ENCODE results near the gene ANK2. TPM values are rescaled to one million over a fixed set of nuclear protein-coding genes. Genes with fewer than 3 reads are reported as not detected.

The ANK2 gene
- total RNA-seq, 1 donor from 2014 or later: 9.4 TPM

GRCh38 chr4:113260688-113261087, 211.2 kb downstream of the ANK2 start:
- Histone ChIP-seq H3K36me3 (no peaks in the 10 kb centered on the region), H3K4me3 (no peak overlapping the region), H3K27me3 (no peaks in the 10 kb centered on the region), H3K27ac (no peak overlapping the region), H3K4me1 (no peaks in the 10 kb centered on the region), H3K9me3 (no peaks in the 10 kb centered on the region)
- DNase-seq (ENCODE audit: low spot score in 2 of 2): no peak
- intact Hi-C loops (cut with DNase I): no loop called here
- TF ChIP-seq CTCF (IDR thresholded peaks at IDR 0.05): no peak

DNA sequence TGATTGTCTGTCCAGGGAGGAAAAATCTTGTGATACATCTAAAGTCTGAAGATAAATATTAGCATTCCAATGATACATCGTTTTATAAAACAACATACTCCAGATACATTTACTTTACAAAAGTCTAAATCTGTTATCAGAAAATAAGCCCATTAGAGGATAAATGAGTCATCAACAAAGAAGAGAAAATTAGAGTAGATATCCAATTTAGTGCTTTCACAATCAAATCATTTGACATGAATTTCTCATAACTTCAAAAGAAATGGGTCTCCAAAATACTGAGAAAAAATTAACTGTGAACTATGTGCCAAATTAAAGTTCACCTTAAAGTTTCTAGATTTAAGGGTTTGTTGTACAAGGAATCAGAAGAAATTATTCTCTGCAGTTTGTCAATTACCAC, 213.8 kb downstream of the ANK2 start:
- no peaks in the 10 kb centered on the region for H3K4me1 ChIP-seq
- intact Hi-C loops (cut with DNase I): no loop called here
- H3K27me3 ChIP-seq: no peaks in the 10 kb centered on the region
- H3K27ac ChIP-seq: no peak overlapping the region
- H3K36me3 ChIP-seq: no peaks in the 10 kb centered on the region
- no peak for TF ChIP-seq CTCF (IDR thresholded peaks at IDR 0.05)
- H3K4me3 ChIP-seq: no peak overlapping the region
- H3K9me3 ChIP-seq: no peaks in the 10 kb centered on the region
- no peak for DNase-seq (ENCODE audit: low spot score in 2 of 2)

GRCh38 chr4:113270520-113271319, 221.3 kb downstream of the ANK2 start:
- Histone ChIP-seq H3K9me3 (no peaks in the 10 kb centered on the region), H3K36me3 (no peaks in the 10 kb centered on the region), H3K27me3 (no peaks in the 10 kb centered on the region), H3K27ac (no peak overlapping the region), H3K4me3 (no peak overlapping the region), H3K4me1 (no peaks in the 10 kb centered on the region)
- intact Hi-C loops (cut with DNase I): no loop called here
- DNase-seq (ENCODE audit: low spot score in 2 of 2): no peak
- TF ChIP-seq CTCF (IDR thresholded peaks at IDR 0.05): no peak

DNA sequence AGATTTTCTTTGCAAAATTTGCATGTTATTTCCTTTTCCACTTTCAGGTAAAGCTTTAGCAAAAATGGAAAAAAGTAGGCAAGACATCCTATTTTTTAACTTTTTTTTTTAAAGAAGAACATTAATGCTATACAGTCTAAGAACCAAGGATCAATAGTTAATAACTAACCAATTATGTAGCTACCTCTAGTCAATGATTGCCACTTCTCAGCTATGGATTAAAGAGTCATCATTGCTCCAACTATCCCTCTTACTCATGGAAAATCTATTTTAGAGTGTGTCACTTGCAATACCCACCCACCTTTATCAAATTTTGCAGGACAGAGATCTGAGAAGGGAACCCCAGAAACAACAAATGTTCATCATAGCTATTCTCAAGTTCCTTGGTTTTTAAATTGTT, 223.1 kb downstream of the ANK2 start:
- TF ChIP-seq CTCF (IDR thresholded peaks at IDR 0.05): no peak
- Histone ChIP-seq H3K27me3 (no peaks in the 10 kb centered on the region), H3K4me3 (no peak overlapping the region), H3K36me3 (no peaks in the 10 kb centered on the region), H3K27ac (no peak overlapping the region), H3K4me1 (no peaks in the 10 kb centered on the region), H3K9me3 (no peaks in the 10 kb centered on the region)
- intact Hi-C loops (cut with DNase I): no loop called here
- DNase-seq (ENCODE audit: low spot score in 2 of 2): no peak

- Histone ChIP-seq H3K4me3 (no peak overlapping the region), H3K4me1 (no peaks in the 10 kb centered on the region), H3K27me3 (no peaks in the 10 kb centered on the region), H3K36me3 (no peaks in the 10 kb centered on the region), H3K9me3 (no peaks in the 10 kb centered on the region), H3K27ac (no peak overlapping the region)
- TF ChIP-seq CTCF (IDR thresholded peaks at IDR 0.05): no peak
- DNase-seq (ENCODE audit: low spot score in 2 of 2): no peak
- intact Hi-C loops (cut with DNase I): no loop called here
These were observed 224.3 kb downstream of the ANK2 start for GRCh38 chr4:113273721-113274220.
